Posterior cingulate gyrus (tissue), 11 donors: Measurements from ENCODE around the gene FCN1.

Source experiments
- DNase-seq, 10 donors: peaks; one replicate each; pipeline versions ENCODE4 v3.0.0 to v3.0.0-alpha.2; 2020 to 2021; ENCODE audit warnings: mixed read lengths in 3 of 10
- intact Hi-C: fragments of 100-400 bp; cut with DNase I; formaldehyde crosslinking; loops from one replicate; pipeline ENCODE4 v1.15.1; 2023

Gene FCN1

DNA sequence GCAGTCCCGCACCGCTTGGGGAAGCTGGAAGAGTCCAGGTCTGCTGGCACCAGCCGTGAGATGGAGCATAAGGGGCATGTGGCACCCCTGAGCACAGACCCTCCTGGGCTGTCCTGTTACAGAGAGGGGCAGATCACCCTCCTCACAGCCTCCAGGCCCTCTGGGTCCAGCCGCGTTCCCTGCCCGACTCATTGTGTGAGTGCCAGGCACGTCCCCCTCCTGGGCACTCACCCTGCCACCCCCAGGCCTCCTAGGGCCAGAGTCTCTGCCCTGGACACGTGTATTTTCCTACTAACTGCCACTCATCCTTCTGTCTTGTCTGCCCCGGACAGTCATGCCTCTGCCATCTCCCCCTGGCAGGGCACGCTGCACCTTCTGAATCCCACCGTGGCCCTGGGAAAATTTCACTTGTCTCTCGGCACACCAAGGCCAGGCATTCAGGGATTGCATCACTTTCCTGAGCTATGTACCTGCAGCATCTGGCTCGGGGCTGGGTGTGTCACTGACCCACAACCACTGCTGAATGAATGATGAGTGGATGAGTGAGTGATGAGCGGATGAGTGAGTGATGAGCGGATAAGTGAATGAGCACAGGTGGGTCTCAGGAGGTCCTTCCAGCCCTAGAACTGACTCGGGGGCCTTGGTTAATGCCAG lies 21.5 kb upstream of the FCN1 start:
- DNase-seq = peak in 3 of 10 donors; percentile 19 to 74 (median 51)
- intact Hi-C loops = no loop called here

DNA sequence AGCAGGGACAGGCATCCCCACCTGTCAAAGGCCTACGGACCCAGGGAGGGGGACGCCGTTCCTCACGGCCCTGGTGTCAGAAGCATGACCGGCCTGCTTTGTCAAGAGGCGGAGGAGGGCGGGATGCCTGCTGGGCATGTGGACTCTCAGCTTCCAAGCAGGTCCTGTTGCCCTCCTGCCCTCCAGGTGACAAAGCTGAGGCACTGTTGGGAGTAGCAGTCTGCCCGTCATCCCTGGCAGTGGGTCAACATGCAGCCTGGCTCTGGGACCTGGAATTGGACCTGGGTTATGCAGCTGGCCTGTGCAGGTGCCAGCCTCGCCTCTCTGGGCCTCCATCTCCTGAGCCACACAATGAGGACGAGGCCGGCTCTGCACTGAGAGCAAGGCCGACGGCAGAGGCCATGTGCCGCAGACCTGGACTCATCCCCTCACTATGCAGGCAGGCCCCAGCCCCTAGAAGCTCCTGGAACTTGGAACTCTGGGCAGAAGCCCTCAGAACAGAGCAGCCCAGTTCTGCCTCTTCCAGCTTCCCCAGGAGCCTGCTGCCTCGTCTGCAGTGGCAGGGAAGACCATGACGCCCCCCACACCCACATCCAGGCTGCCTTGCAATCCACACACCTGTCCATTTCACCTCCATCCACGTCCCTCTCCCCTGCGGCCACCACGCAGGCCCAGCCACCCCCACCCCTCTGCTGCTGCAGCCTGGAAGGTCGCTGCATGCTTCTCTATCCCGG lies 20.8 kb upstream of the FCN1 start:
- intact Hi-C loops = no loop called here
- DNase-seq = peak in 3 of 10 donors; percentile 66 to 71 (median 69)

DNA sequence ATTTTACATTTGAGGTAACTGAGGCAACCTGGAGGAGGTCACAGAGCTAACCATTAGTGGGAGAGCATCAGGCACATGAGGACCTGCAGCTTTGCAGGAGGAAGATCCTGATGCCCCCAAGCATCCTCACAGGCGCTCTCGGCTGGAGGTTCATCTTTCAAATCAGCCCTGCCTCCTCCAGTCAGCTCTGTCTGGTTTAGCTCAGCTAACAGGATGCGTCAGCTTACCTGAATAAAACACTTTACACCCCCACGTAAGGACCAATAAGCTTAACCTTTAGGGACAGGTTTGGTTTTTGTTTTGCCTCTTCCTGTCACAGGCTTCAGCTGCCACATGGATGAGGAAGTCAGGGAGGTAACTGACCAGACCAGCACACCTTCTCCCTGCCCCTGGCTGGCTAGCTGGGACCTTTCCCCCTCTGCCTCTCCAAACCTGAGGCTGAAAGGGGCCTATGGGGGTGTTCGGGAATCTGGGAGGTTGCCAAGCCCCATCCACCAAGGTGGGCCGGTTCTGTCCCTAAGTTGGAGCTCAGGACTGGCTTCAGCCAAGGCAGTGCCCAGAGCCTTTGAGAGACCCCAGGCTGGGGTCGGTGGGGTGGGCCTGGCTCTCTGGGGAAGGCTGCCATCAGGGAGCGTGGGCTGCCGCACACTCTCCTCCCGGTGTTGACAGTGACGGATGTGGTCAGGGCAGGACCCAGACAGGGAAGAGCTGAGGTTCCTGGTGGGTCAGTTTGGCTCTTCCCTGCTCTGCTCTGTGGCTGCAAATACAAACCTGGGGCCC lies 20.0 kb upstream of the FCN1 start:
- peak in 3 of 10 donors; percentile 58 to 63 (median 62) for DNase-seq
- intact Hi-C loops = no loop called here

GRCh38 chr9:134937164-134937555 lies 19.4 kb upstream of the FCN1 start:
- intact Hi-C loops = no loop called here
- peak in 3 of 10 donors; percentile 55 to 75 (median 57) for DNase-seq

- DNase-seq = peak in 4 of 10 donors; percentile 15 to 52 (median 42)
- intact Hi-C loops = no loop called here
Measured at GRCh38 chr9:134936346-134937163, 18.8 kb upstream of the FCN1 start.

GRCh38 chr9:134935701-134936345 lies 18.1 kb upstream of the FCN1 start:
- intact Hi-C loops = no loop called here
- peak in 3 of 10 donors; percentile 73 to 85 (median 84) for DNase-seq

DNA sequence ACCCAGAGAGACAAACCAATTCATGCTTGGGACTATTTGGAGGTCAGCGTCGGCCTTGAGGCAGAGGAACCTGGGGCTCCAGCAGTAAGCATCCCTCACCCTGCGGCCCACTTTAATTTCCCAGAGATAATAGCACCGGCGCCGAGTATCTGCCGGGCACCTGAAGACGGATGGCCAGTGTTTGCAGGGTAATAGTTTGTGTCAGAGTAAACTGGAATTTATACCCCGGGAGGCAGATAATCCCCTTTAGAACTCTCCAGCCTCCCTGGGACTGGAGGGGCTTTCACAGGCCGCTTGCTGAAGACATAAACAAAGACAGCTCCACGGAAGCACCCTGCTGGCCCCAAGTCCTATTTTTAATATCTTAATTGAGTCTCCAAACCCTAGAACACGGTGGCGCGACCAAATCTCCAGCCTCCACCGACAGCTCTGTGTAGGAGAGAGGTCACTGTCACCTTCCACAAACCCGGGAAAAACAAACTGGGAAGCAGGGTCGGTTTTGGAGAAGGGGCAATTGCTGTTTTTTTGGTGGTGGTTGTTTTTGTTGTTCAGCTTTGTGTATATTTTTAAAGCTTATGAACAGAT lies 17.4 kb upstream of the FCN1 start:
- intact Hi-C loops = no loop called here
- peak in 3 of 10 donors; percentile 50 to 76 (median 52) for DNase-seq

- peak in 3 of 10 donors; percentile 24 to 67 (median 49) for DNase-seq
- intact Hi-C loops = no loop called here
Measured at GRCh38 chr9:134933076-134933659, 15.5 kb upstream of the FCN1 start.

- DNase-seq = peak in 1 of 10 donors; percentile 14
- intact Hi-C loops = no loop called here
Measured at GRCh38 chr9:134932606-134933005, 14.9 kb upstream of the FCN1 start.

- DNase-seq = peak in 2 of 10 donors; percentile 5 to 59
- intact Hi-C loops = no loop called here
Measured at GRCh38 chr9:134932171-134932570, 14.5 kb upstream of the FCN1 start.

DNA sequence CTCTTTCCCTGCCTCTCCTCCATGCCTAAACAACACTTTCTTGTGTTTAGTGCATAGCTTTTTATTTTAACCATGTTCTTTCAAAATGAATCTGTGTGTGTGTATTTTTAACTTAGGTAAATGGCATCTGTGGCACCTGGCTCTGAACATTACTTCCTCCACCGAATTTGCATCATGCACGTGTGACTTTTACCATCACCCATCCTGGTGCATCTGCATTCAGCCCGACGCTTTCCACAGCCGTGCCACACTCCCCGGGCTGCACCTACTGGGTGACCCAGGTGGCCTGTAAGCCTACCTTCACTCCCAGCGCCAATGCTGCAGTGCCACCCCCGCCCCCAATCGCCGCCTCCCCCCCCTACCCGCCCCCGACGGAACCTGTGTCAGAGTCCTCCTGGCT lies 12.7 kb upstream of the FCN1 start:
- intact Hi-C loops = no loop called here
- peak in 2 of 10 donors; percentile 62 to 69 for DNase-seq

DNA sequence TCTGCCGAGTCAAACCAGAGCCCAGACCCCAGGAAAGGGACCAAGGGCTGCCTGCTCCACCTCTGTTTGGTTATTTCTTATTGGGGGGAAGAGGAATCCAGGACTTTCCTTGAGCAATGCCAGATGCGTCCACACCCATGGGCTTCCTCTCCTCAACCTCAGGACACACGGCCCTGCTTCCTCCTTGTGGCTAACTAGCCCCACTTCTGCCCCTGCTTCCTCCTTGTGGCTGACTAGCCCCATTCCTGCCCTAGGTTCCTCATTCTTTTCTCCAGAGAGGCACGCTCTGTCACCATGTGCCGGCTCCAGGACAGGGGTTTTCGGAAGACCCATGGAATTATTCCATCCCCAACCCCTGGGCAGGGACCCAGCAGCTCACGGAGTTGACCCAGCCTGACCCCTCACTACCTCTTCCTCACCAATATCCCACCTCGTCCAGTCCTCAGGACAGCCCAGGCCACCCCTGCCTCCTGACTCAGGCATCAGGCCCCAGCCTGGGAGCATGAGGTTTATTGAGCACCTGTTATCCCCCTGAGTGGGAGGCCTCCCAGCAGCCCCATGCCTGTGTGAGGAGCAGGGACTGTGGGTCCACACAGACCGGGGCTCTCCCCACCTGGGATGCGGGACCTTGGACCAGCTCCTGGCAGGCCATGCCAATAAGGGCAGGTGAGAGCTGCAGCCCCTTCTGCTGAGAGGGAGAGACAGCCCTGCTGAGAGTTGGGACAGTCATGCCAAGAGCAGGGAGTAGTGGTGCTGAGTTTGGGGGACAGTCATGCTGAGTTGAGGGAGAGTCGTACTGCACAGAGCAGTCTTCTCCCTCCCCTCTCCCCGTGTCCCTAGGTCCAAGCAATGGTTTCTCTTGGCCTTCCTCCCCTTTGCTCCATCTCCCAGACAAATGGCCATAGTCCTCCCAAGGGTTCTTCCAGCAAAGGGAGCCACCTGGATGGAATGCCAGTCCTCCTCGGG lies 11.8 kb upstream of the FCN1 start:
- intact Hi-C loops = no loop called here

GRCh38 chr9:134928436-134929192 lies 10.9 kb upstream of the FCN1 start:
- DNase-seq = peak in 2 of 10 donors; percentile 35 to 53
- intact Hi-C loops = no loop called here

More for the DNA sequence above, 11.8 kb upstream of the FCN1 start:
- peak in 2 of 10 donors; percentile 23 to 69 for DNase-seq

DNA sequence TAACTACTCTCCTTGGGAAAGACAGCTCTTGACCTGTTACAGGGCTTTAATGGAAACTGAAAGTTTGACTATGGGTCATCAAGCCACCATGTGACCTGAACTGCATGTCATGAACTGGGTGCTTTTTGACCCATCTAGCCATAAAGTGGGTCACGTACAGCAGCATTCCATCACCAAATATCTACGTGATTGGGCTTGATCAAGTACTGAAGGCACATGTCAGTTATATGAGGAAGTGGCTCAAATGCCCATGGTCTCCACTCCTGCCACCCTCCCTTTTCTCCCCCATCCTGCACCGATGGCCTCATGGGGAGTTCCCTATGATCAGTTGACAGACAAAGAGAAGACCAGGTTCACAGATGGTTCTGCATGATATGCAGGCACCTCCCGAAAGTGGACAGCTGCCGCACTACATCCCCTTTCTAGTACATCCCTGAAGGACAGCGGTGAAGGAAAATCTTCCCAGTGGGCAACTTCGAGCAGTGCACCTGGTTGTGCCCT lies 7.3 kb upstream of the FCN1 start:
- DNase-seq = peak in 4 of 10 donors; percentile 1 to 53 (median 2)
- intact Hi-C loops = no loop called here

DNA sequence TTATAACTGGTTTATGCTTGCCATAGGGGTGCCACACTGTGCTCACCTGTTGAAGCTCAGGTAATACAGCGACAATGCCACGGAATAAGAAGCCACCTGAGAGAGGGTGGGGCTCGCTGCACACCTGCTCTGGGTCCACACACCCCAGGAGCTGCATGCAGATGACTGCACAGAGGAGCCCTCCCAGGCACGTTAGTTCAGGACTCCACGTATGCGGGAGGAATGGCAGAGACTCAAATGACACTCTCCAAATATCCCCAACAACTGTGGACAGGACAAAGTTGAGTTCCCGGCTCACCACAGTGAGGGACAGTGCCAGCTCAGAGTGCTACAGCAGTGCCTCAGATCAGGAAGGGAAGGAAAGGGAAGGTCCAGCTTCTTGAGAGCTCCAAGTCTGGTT lies 5.8 kb upstream of the FCN1 start:
- peak in 1 of 10 donors; percentile 8 for DNase-seq

DNA sequence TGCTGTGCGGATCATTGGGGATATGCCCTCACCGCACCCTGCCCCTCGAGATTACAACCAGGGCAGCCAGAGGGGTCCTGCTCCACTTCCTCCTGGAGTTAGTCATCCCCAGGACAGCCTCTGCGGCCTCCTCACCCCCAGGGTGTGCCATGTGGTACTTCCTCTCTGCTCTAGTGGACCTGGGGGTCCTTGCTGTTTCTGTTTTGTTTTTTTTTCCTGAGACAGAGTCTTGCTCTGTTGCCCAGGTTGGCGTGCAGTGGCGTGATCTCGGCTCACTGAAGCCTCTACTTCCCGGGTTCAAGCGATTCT lies 5.2 kb upstream of the FCN1 start:
- intact Hi-C loops = no loop called here

More for the DNA sequence above, 5.8 kb upstream of the FCN1 start:
- intact Hi-C loops = no loop called here

More for the DNA sequence above, 5.2 kb upstream of the FCN1 start:
- DNase-seq = peak in 1 of 10 donors; percentile 16
